GM18520 (cell line): Measurements from ENCODE around the gene PCDHGA10.
"Not testable (repeated sequence)": the region's sequence is repeated elsewhere in the genome, so short reads cannot be mapped to it uniquely, and the experiment has no call there.

ENCODE experiments used
- ATAC-seq: cut with Tn5 transposase; IDR thresholded peaks from one replicate; pipeline ENCODE4 v1.9.1; 2021; ENCODE audit not compliant: unreplicated experiment

Gene PCDHGA10

GRCh38 chr5:141392429-141393198, 20.2 kb upstream of the PCDHGA10 start, which contains the start of gene PCDHGA8:
Gene PCDHGA8, plus strand, starts transcription at chr5:141392633. Its CDS starts 181 bp downstream, at chr5:141392814.
- no peak for ATAC-seq

DNA sequence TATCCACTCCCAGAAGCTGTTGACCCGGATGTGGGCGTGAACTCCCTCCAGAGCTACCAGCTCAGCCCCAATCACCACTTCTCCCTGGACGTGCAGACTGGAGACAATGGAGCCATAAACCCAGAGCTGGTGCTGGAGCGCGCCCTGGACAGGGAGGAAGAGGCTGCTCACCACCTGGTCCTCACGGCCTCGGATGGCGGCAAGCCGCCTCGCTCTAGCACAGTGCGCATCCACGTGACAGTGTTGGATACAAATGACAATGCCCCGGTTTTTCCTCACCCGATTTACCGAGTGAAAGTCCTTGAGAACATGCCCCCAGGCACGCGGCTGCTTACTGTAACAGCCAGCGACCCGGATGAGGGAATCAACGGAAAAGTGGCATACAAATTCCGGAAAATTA, 19.5 kb upstream of the PCDHGA10 start:
- no peak for ATAC-seq

GRCh38 chr5:141394401-141395187, 18.2 kb upstream of the PCDHGA10 start:
- not testable (repeated sequence) for ATAC-seq

DNA sequence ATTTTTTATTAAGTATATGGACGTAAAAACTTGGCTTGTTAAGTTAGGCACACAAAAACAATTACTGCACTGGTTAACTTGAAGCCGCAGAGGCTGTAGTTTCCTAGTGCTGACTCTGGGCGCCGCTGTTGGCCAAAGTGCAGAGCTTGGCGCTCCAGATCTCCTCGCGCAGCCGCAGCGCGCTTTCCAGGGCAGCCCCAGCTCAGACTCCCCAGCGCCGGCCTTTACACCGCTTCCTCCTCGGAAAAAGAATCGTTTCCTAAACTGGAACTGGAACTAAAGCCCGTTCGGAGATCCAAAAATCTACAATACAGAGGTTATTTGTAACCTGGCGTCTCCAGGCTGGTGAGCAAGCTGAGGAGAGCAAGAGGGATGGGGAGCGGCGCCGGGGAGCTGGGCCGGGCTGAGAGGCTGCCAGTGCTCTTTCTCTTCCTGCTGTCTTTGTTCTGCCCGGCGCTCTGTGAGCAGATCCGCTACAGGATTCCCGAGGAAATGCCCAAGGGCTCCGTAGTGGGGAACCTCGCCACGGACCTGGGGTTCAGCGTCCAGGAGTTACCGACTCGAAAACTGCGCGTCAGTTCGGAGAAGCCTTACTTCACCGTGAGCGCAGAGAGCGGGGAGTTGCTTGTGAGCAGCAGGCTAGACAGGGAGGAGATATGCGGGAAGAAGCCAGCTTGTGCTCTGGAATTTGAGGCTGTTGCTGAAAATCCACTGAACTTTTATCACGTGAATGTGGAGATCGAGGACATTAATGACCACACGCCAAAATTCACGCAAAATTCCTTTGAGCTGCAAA, 14.8 kb upstream of the PCDHGA10 start, which contains the start of gene PCDHGB5:
TSS of gene PCDHGB5 (plus strand) at position 192 of the 796 bp plus-strand sequence. CDS start at position 373, 181 bp downstream.
- ATAC-seq: not testable (repeated sequence)

DNA sequence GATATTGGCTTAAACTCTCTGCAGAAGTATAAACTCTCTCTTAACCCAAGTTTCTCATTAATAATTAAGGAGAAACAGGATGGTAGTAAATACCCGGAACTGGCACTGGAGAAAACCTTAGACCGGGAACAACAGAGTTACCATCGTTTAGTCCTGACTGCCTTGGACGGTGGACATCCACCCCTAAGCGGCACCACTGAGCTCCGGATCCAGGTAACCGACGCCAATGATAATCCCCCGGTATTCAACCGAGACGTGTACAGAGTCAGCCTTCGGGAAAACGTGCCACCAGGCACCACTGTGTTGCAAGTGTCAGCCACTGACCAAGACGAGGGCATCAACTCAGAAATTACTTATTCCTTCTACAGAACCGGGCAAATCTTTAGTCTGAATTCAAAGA, 14.2 kb upstream of the PCDHGA10 start:
- ATAC-seq: no peak

DNA sequence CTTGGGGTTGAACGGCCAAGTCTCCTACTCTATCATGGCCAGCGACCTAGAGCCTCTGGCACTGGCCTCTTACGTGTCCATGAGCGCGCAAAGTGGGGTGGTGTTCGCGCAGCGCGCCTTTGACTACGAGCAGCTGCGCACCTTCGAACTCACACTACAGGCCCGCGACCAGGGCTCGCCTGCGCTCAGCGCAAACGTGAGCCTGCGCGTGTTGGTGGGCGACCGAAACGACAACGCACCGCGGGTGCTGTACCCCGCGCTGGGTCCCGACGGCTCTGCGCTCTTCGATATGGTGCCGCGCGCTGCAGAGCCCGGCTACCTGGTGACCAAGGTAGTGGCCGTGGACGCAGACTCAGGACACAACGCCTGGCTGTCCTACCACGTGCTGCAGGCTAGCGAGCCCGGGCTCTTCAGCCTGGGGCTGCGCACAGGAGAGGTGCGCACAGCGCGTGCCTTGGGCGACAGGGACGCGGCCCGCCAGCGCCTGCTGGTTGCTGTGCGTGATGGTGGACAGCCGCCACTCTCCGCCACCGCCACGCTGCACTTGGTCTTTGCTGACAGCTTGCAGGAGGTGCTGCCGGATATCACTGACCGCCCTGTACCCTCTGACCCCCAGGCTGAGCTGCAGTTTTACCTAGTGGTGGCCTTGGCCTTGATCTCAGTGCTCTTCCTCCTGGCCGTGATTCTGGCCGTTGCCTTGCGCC, 13.1 kb upstream of the PCDHGA10 start:
- ATAC-seq: no peak

DNA sequence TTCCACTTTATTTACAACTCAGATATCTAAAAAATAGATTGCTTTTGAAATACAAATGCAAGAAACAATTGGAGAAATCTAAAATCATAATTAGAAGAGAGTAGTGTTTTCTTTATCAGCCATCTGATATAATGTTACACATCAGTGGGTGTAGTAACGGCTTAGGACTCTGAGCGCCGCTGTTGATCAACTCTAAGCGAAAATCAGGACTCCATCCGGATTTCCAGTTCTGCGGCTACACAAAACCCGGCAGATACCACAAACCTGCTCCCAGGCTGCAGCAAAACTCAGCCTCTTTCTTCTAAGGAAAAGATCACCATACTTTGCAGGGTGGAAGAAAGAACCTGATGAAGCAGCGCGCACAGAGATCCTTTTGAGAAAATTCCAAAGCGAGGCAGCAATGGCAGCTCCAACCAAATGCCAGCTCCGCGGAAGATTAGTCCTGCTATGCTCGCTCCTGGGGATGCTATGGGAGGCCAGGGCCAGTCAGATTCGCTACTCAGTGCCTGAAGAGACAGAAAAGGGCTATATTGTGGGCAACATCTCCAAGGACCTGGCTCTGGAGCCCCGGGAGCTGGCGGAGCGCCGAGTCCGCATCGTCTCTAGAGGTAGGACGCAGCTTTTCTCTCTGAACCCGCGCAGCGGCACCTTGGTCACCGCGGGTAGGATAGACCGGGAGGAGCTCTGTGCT, 10.1 kb upstream of the PCDHGA10 start, which contains the start of gene PCDHGA9:
TSS of gene PCDHGA9 (plus strand) at position 226 of the 691 bp plus-strand sequence. CDS start at position 401, 175 bp downstream.
- no peak for ATAC-seq

- ATAC-seq: no peak
These were observed 9.4 kb upstream of the PCDHGA10 start for GRCh38 chr5:141403387-141403786.

GRCh38 chr5:141407790-141408505, 4.8 kb upstream of the PCDHGA10 start, which contains the start of gene PCDHGB6:
Gene PCDHGB6, plus strand, starts transcription at chr5:141408021. Its CDS starts 182 bp downstream, at chr5:141408203.
- not testable (repeated sequence) for ATAC-seq

DNA sequence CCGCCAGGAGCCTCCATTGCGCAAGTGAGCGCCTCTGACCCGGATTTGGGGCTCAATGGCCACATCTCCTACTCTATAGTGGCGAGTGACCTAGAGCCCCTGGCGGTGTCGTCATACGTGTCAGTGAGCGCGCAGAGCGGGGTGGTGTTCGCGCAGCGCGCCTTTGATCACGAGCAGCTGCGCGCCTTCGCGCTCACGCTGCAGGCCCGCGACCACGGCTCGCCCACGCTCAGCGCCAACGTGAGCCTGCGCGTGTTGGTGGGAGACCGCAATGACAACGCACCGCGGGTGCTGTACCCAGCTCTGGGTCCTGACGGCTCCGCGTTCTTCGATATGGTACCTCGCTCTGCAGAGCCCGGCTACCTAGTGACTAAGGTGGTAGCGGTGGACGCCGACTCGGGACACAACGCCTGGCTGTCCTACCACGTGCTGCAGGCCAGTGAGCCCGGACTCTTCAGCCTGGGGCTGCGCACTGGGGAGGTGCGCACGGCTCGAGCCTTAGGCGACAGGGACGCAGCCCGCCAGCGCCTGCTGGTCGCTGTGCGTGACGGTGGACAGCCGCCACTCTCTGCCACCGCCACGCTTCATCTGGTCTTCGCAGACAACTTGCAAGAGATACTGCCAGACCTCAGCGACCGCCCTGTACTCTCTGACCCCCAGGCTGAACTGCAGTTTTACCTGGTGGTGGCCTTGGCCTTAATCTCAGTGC, 3.0 kb upstream of the PCDHGA10 start:
- no peak for ATAC-seq

DNA sequence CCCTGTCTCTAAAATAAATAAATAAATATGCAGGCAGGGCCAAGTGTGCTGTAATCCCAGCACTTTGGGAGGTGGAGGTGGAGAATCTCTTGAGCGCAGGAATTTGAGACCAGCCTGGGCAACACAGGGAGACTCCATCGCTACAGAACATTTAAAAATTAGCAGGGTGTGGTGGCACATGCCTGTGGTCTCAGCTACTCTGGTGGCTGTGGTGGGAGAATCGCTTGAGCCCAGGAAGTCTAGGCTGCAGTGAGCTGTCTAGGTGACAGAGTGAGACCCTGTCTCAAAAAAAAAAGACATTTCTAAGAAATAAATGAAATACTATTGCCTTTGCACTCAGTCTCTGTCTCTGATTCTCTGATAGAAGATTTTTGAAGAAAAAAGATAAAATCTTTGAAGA, 1.2 kb upstream of the PCDHGA10 start:
- ATAC-seq: no peak

- ATAC-seq: no peak
These were observed 818 bp downstream of the PCDHGA10 start for GRCh38 chr5:141413540-141414069.

DNA sequence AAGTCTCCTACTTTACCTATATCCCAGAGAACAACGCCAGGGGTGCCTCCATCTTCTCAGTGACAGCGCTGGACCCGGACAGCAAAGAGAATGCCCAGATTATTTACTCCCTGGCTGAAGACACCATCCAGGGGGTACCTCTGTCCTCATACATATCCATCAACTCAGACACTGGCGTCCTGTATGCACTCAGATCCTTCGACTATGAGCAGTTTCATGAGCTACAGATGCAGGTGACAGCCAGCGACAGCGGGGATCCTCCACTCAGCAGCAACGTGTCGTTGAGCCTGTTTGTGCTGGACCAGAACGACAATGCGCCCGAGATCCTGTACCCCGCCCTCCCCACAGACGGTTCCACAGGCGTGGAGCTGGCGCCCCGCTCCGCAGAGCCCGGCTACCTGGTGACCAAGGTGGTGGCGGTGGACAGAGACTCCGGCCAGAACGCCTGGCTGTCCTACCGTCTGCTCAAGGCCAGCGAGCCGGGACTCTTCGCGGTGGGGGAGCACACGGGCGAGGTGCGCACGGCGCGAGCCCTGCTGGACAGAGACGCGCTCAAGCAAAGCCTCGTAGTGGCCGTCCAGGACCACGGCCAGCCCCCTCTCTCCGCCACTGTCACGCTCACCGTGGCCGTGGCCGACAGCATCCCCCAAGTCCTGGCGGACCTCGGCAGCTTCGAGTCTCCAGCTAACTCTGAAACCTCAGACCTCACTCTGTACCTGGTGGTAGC, 1.9 kb downstream of the PCDHGA10 start:
- ATAC-seq: not testable (repeated sequence)

DNA sequence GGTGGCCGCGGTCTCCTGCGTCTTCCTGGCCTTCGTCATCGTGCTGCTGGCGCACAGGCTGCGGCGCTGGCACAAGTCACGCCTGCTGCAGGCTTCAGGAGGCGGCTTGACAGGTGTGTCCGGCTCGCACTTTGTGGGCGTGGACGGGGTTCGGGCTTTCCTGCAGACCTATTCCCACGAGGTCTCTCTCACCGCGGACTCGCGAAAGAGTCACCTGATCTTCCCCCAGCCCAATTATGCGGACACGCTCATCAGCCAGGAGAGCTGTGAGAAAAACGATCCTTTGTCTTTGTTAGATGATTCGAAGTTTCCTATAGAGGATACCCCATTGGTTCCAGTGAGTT, 2.5 kb downstream of the PCDHGA10 start:
- ATAC-seq: not testable (repeated sequence)

- peak; percentile 67 for ATAC-seq
These were observed 4.8 kb downstream of the PCDHGA10 start, which contains the start of gene PCDHGB7 for GRCh38 chr5:141417494-141418172. Gene PCDHGB7, plus strand, starts transcription at chr5:141417677. Its CDS starts 183 bp downstream, at chr5:141417860.

DNA sequence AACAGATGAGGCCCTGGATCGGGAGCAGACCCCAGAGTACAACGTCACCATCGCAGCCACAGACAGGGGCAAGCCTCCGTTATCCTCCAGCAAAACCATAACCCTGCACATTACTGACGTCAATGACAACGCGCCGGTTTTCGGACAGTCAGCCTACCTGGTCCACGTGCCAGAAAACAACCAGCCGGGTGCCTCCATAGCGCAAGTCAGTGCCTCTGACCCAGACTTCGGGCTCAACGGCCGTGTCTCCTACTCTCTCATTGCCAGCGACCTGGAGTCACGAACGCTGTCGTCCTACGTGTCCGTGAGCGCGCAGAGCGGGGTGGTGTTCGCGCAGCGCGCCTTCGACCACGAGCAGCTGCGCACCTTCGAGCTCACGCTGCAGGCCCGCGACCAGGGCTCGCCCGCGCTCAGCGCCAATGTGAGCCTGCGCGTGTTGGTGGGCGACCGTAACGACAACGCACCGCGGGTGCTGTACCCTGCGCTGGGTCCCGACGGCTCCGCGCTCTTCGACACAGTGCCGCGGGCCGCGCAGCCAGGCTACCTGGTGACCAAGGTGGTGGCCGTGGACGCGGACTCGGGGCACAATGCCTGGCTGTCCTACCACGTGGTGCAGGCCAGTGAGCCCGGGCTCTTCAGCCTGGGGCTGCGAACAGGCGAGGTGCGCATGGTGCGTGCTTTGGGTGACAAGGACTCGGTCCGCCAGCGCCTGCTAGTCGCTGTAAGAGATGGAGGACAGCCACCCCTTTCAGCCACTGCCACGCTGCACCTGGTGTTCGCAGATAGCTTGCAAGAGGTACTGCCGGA, 6.5 kb downstream of the PCDHGA10 start:
- ATAC-seq: no peak
